ENCODE measurements around the gene C1orf56.

Gene C1orf56

DNA sequence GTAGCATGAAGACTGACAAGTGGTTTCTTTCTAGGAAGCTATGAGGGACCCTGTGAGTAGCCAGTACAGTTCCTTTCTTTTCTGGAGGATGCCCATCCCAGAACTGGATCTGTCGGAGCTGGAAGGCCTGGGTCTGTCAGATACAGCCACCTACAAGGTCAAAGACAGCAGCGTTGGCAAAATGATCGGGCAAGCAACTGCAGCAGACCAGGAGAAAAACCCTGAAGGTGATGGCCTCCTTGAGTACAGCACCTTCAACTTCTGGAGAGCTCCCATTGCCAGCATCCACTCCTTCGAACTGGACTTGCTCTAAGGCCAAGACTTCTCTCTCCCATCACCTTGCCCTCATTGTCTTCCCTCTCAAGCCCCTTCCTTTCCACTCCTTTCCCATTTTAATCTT, 19.6 kb downstream of the C1orf56 start:
- H3K27me3 ChIP-seq (ENCODE audit: control insufficient read depth, insufficient read depth, low read length): no peaks in the 10 kb centered on the region
- H3K9ac ChIP-seq: no peak overlapping the region
- no peaks in the 10 kb centered on the region for H3K36me3 ChIP-seq (ENCODE audit: control insufficient read depth, insufficient read depth, low read length)
- H3K4me2 ChIP-seq (ENCODE audit: low read length): no peak overlapping the region
- H2AFZ ChIP-seq: no peak overlapping the region
- H3K27ac ChIP-seq: no peak overlapping the region
- H3K9me3 ChIP-seq (ENCODE audit: control insufficient read depth, low read length): no peaks in the 10 kb centered on the region
- peaks cover 2% of the 10 kb centered on the region for H3K4me1 ChIP-seq
- H3K4me3 ChIP-seq (ENCODE audit: low read depth, low read length): no peak overlapping the region
- H3K79me2 ChIP-seq: no peaks in the 10 kb centered on the region
- TF ChIP-seq, protein P1, sequence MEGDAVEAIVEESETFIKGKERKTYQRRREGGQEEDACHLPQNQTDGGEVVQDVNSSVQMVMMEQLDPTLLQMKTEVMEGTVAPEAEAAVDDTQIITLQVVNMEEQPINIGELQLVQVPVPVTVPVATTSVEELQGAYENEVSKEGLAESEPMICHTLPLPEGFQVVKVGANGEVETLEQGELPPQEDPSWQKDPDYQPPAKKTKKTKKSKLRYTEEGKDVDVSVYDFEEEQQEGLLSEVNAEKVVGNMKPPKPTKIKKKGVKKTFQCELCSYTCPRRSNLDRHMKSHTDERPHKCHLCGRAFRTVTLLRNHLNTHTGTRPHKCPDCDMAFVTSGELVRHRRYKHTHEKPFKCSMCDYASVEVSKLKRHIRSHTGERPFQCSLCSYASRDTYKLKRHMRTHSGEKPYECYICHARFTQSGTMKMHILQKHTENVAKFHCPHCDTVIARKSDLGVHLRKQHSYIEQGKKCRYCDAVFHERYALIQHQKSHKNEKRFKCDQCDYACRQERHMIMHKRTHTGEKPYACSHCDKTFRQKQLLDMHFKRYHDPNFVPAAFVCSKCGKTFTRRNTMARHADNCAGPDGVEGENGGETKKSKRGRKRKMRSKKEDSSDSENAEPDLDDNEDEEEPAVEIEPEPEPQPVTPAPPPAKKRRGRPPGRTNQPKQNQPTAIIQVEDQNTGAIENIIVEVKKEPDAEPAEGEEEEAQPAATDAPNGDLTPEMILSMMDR (IDR thresholded peaks at IDR 0.05): no peak

- no peak overlapping the region for H3K27ac ChIP-seq
Observed at GRCh38 chr1:151069103-151069486, 21.5 kb downstream of the C1orf56 start.

GRCh38 chr1:151070474-151071276, 23.1 kb downstream of the C1orf56 start, which contains the start of gene GABPB2:
Gene GABPB2 (plus strand): TSS chr1:151070761. CDS start chr1:151088190, 17,429 bp downstream.
- TF ChIP-seq, protein P1 (IDR thresholded peaks at IDR 0.05): peak; percentile 72
- Histone ChIP-seq H3K9ac (peak within 1 kb of the TSS; percentile 84), H3K9me3 (ENCODE audit: control insufficient read depth, low read length) (no peaks in the 10 kb centered on the region), H3K27ac (peak within 1 kb of the TSS; percentile 100), H3K36me3 (ENCODE audit: control insufficient read depth, insufficient read depth, low read length) (no peaks in the 10 kb centered on the region), H2AFZ (peak within 1 kb of the TSS; percentile 95), H3K4me2 (ENCODE audit: low read length) (peak within 1 kb of the TSS; percentile 97), H3K4me1 (no peaks in the 10 kb centered on the region), H3K79me2 (no peaks in the 10 kb centered on the region), H3K4me3 (ENCODE audit: low read depth, low read length) (peak within 1 kb of the TSS; percentile 99), H3K27me3 (ENCODE audit: control insufficient read depth, insufficient read depth, low read length) (no peaks in the 10 kb centered on the region)

More at GRCh38 chr1:151069103-151069486, 21.5 kb downstream of the C1orf56 start:
- Histone ChIP-seq H3K4me2 (ENCODE audit: low read length) (no peak overlapping the region), H3K36me3 (ENCODE audit: control insufficient read depth, insufficient read depth, low read length) (no peaks in the 10 kb centered on the region), H2AFZ (no peak overlapping the region), H3K9me3 (ENCODE audit: control insufficient read depth, low read length) (no peaks in the 10 kb centered on the region), H3K9ac (no peak overlapping the region), H3K79me2 (no peaks in the 10 kb centered on the region), H3K4me3 (ENCODE audit: low read depth, low read length) (no peak overlapping the region), H3K27me3 (ENCODE audit: control insufficient read depth, insufficient read depth, low read length) (no peaks in the 10 kb centered on the region), H3K4me1 (no peaks in the 10 kb centered on the region)
- TF ChIP-seq, protein P1 (IDR thresholded peaks at IDR 0.05): no peak

DNA sequence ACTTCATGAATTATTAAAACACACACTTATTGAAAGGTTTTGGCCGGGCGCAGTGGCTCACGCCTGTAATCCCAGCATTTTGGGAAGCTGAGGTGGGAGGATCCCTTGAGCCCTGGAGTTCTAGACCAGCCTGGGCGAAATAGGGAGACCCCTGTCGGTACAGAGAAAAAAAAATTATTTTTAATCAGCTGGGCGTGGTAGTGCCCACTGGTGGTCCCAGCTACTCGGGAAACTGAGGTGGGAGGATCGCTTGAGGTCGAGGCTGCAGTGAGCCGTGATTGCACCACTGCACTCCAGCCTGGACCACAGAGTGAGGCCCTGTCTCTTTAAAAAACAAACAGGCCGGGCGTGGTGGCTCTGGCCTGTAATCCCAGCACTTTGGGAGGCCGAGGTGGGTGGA, 24.7 kb downstream of the C1orf56 start:
- TF ChIP-seq, protein P1 (IDR thresholded peaks at IDR 0.05): no peak

More for the DNA sequence above, 24.7 kb downstream of the C1orf56 start:
- no peak overlapping the region for H3K27ac ChIP-seq
- no peak overlapping the region for H3K4me3 ChIP-seq (ENCODE audit: low read depth, low read length)
- H3K4me1 ChIP-seq: no peaks in the 10 kb centered on the region
- H3K9me3 ChIP-seq (ENCODE audit: control insufficient read depth, low read length): no peaks in the 10 kb centered on the region
- H3K4me2 ChIP-seq (ENCODE audit: low read length): no peak overlapping the region
- no peaks in the 10 kb centered on the region for H3K79me2 ChIP-seq
- no peak overlapping the region for H2AFZ ChIP-seq
- H3K27me3 ChIP-seq (ENCODE audit: control insufficient read depth, insufficient read depth, low read length): no peaks in the 10 kb centered on the region
- H3K36me3 ChIP-seq (ENCODE audit: control insufficient read depth, insufficient read depth, low read length): no peaks in the 10 kb centered on the region
- H3K9ac ChIP-seq: no peak overlapping the region

Data from parathyroid adenoma (tissue), 2 donors.